HG03045 (cell line): ENCODE data around the gene ITGB2.

Source experiments
- ATAC-seq: cut with Tn5 transposase; IDR thresholded peaks from one replicate; pipeline ENCODE4 v1.9.1; 2021; ENCODE audit warnings: mild to moderate bottlenecking, moderate library complexity; ENCODE audit not compliant: unreplicated experiment

ITGB2 gene

GRCh38 chr21:44898851-44899767, 21.6 kb downstream of the ITGB2 start:
- ATAC-seq: no peak

DNA sequence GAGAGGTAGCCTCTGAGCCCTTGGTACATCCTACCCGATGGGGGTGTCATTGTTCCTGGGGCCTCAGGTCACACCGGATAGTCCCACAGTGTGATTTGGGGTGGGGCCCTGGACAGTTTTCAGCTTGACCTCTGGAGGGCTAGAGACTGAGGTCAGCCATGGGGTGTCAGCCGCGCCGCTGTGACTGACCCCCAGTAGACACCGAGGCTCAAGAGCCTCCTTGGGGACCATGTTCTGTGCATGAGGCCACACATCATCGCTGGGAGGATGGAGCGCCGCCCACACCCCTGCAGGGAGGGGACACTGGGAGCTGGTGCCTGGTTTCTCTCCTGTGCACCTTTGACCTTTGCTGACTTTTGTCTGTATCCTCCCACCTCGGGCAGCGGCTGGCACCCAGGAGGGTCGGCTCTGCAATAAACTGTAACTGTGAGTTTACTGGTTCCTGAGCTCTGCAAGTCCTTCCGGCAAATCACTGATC, 22.6 kb downstream of the ITGB2 start:
- ATAC-seq: no peak

GRCh38 chr21:44897326-44898010, 23.2 kb downstream of the ITGB2 start:
- ATAC-seq: no peak

DNA sequence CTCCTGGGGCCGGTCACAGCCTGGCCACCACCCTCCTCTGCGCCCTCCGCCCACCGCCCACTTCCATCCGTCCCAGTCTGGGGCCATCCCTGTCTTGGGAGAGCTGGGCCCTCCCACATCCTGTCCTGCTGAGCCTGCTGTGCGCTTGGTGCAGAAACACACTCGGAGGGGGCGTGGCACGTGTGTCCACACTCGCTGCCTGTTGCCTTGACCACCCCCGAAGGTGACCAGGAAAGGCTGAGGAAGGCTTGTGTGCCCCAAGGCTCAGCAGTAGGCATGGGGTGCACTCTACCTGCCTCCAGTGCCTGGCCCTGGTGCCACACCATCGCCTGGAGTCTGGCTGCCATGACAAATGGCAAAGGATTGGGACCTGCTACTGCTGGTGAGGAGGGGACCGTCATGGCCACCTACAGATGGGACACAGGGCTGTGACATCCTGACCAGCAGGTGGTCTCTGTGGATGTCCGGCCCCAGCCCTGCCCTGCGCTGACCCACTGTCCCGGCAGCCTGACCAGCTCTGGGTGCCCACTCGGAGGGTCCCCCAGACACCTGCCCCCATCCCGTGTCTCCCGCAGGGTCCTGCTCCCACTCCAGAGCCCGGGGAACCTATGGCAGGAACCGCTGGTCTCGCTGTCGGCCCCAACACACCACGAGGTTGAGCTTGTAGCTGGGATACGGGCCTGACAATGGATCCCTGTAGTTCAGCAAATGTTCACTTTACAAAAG, 24.0 kb downstream of the ITGB2 start:
- no peak for ATAC-seq

- ATAC-seq: no peak
Measured at GRCh38 chr21:44895859-44896258, 24.8 kb downstream of the ITGB2 start.

- ATAC-seq: no peak
Measured at GRCh38 chr21:44894687-44895302, 25.9 kb downstream of the ITGB2 start.

GRCh38 chr21:44893948-44894656, 26.6 kb downstream of the ITGB2 start:
- ATAC-seq: no peak

- no peak for ATAC-seq
Measured at GRCh38 chr21:44893278-44893556, 27.5 kb downstream of the ITGB2 start.

- ATAC-seq: no peak
Measured at GRCh38 chr21:44892536-44893277, 28.0 kb downstream of the ITGB2 start.

DNA sequence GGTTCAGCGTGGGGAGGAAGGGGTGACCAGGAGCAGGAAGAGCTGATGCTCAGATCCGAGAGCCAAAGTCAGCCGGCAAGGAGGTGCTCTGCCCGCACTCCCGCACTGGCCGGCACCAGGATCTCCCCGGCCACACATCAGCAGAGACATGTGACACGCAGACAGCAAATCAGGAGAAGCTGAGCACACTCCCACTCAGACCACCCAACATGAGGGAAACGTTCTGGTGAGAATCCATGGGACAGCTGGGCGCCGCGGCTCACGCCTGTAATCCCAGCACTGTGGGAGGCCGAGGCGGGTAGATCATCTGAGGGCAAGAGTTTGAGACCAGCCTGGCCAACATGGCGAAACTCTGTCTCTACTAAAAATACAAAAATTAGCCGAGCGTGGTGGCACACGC, 28.6 kb downstream of the ITGB2 start:
- no peak for ATAC-seq

- ATAC-seq: no peak
Measured at GRCh38 chr21:44891631-44892031, 29.1 kb downstream of the ITGB2 start.

- no peak for ATAC-seq
Measured at GRCh38 chr21:44890961-44891541, 29.6 kb downstream of the ITGB2 start.

GRCh38 chr21:44890338-44890931, 30.3 kb downstream of the ITGB2 start:
- ATAC-seq: no peak

GRCh38 chr21:44889625-44890337, 30.9 kb downstream of the ITGB2 start:
- ATAC-seq: no peak

DNA sequence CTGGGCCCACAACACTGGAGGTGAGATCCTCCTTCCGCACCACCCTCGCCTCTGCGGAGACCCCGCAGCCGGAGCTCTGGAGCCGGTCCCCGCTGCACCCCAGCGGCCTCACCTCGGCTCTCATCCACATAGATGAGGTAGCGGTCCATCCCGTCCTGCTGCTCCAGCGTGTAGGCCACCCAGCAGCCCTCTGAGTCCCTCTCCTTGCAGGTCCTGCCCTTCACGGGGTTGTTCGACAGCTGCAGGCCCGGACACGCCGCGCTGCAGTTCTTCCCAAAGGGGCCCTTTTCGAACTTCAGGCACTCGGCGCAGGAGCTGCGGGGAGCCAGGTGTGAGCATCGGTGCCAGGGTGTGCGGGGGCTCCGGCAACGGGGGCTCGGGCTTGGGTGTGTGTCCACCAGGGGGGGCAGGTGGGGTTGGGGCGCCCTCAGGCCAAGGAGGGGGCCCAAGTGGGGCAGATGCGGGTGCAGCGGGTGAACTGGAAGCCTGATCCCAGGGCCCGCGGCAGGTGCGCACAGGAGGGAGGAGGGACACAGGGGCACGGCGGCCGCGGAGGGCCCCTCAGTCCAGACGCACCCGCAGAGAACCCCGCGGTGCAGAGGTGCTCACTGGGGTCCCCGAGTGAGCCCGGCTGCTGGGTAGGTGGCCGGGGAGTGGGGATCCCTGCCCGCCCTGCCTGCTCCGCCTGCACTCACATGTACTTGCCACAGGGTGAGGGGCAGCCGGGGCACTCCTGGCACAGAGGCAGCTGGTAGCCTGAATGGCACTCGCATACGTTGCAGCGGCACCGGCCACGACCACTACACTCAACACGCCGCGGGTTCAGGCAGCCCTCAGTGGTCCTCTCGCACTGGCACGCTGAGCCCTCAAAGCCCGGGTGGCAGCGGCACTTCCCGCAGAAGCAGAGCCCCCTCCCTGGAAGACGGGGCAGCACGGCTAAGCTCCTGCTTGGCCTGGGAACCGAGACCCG, 31.8 kb downstream of the ITGB2 start:
- ATAC-seq: no peak

DNA sequence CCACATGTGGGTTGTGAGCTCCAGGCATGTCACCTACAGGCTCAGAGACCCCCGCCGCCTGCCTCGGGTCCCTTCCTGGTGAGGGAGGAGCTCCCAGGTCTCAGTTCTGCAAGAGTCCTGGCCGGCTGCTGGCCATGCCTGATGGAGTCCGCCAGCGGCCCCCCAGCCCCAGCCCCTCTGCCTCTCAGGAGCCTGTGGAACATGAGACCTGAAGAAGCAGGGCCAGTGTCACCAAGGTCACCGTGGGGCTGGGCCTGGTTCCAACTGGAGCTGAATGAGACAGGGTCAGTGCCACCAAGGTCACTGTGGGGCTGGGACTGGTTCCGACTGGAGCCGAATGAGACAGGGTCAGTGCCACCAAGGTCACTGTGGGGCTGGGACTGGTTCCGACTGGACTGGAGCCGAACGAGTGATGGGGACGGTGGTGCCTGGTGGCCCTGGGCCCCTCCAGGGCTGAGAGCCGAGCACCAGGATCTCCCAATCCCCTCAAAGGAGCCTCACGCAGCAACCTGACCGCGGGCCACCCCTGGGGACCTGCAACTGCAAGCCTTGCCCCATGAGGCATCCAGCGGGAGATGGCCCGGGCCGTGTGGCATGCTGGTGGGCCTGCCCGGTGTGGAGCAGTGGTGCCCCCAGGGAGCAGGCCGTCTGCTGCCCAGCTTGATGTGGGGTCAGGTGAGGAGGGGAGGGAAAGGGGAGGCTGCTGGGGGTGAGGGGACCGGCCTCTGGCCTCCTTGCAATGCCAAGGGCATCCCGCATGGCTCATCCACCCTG, 32.7 kb downstream of the ITGB2 start:
- ATAC-seq: no peak
